ENCODE measurements around the gene UCN.
A peak's percentile ranks its signal among the peaks of the same experiment; 100 is the strongest.

Gene UCN

GRCh38 chr2:27309651-27310050, 1.4 kb upstream of the UCN start:
- peaks cover 25% of the 10 kb centered on the region for H3K36me3 Mint-ChIP-seq (ENCODE audit: low read depth)
- peaks cover 2% of the 10 kb centered on the region for H3K9me3 Mint-ChIP-seq
- no peaks in the 10 kb centered on the region for H3K4me1 Mint-ChIP-seq
- DNase-seq: no peak
- H3K4me3 Mint-ChIP-seq: no peak overlapping the region
- peaks cover 66% of the 10 kb centered on the region for H3K27me3 Mint-ChIP-seq (ENCODE audit: low read depth, poor library complexity)
- no peak for TF ChIP-seq CTCF (IDR thresholded peaks at IDR 0.05)
- H3K27ac Mint-ChIP-seq: peak overlapping the region; percentile 7

- peaks cover 25% of the 10 kb centered on the region for H3K36me3 Mint-ChIP-seq (ENCODE audit: low read depth)
- H3K4me1 Mint-ChIP-seq: no peaks in the 10 kb centered on the region
- H3K27ac Mint-ChIP-seq: no peak overlapping the region
- peak; percentile 20 for DNase-seq
- no peak overlapping the region for H3K4me3 Mint-ChIP-seq
- peaks cover 7% of the 10 kb centered on the region for H3K9me3 Mint-ChIP-seq
- TF ChIP-seq CTCF (IDR thresholded peaks at IDR 0.05): no peak
- peaks cover 80% of the 10 kb centered on the region for H3K27me3 Mint-ChIP-seq (ENCODE audit: low read depth, poor library complexity)
These were observed 493 bp downstream of the UCN start for GRCh38 chr2:27307545-27308358.

- Mint-ChIP-seq H3K36me3 (ENCODE audit: low read depth) (peaks cover 22% of the 10 kb centered on the region), H3K4me3 (no peak overlapping the region), H3K27ac (no peak overlapping the region), H3K4me1 (no peaks in the 10 kb centered on the region), H3K27me3 (ENCODE audit: low read depth, poor library complexity) (peaks cover 77% of the 10 kb centered on the region), H3K9me3 (peaks cover 7% of the 10 kb centered on the region)
- no peak for DNase-seq
- no peak for TF ChIP-seq CTCF (IDR thresholded peaks at IDR 0.05)
These were observed 1.0 kb downstream of the UCN start for GRCh38 chr2:27307287-27307544.

- Mint-ChIP-seq H3K36me3 (ENCODE audit: low read depth) (peaks cover 21% of the 10 kb centered on the region), H3K4me1 (no peaks in the 10 kb centered on the region), H3K9me3 (peaks cover 7% of the 10 kb centered on the region), H3K27ac (no peak overlapping the region), H3K27me3 (ENCODE audit: low read depth, poor library complexity) (peaks cover 78% of the 10 kb centered on the region), H3K4me3 (no peak overlapping the region)
- peak; percentile 20 for DNase-seq
- TF ChIP-seq CTCF (IDR thresholded peaks at IDR 0.05): no peak
These were observed 1.5 kb downstream of the UCN start for GRCh38 chr2:27306573-27307286.

GRCh38 chr2:27306136-27306535, 2.1 kb downstream of the UCN start:
- no peak for TF ChIP-seq CTCF (IDR thresholded peaks at IDR 0.05)
- Mint-ChIP-seq H3K4me3 (no peak overlapping the region), H3K27ac (no peak overlapping the region), H3K36me3 (ENCODE audit: low read depth) (peaks cover 16% of the 10 kb centered on the region), H3K27me3 (ENCODE audit: low read depth, poor library complexity) (peaks cover 78% of the 10 kb centered on the region), H3K9me3 (peaks cover 7% of the 10 kb centered on the region), H3K4me1 (no peaks in the 10 kb centered on the region)
- no peak for DNase-seq

- Mint-ChIP-seq H3K4me3 (no peak overlapping the region), H3K36me3 (ENCODE audit: low read depth) (peaks cover 14% of the 10 kb centered on the region), H3K27me3 (ENCODE audit: low read depth, poor library complexity) (peaks cover 77% of the 10 kb centered on the region), H3K4me1 (no peaks in the 10 kb centered on the region), H3K27ac (no peak overlapping the region), H3K9me3 (peaks cover 7% of the 10 kb centered on the region)
- TF ChIP-seq CTCF (IDR thresholded peaks at IDR 0.05): no peak
- no peak for DNase-seq
These were observed 2.7 kb downstream of the UCN start for GRCh38 chr2:27305516-27305915.

All from nephron progenitor cell (in vitro differentiated cells).